T1000 (cell line): ENCODE data around the gene INS.

Source experiments
- DNase-seq: peaks from one replicate; lab custom pipeline; 2025; ENCODE audit warnings: mixed read lengths; lab: John Stamatoyannopoulos, UW

Gene INS

DNA sequence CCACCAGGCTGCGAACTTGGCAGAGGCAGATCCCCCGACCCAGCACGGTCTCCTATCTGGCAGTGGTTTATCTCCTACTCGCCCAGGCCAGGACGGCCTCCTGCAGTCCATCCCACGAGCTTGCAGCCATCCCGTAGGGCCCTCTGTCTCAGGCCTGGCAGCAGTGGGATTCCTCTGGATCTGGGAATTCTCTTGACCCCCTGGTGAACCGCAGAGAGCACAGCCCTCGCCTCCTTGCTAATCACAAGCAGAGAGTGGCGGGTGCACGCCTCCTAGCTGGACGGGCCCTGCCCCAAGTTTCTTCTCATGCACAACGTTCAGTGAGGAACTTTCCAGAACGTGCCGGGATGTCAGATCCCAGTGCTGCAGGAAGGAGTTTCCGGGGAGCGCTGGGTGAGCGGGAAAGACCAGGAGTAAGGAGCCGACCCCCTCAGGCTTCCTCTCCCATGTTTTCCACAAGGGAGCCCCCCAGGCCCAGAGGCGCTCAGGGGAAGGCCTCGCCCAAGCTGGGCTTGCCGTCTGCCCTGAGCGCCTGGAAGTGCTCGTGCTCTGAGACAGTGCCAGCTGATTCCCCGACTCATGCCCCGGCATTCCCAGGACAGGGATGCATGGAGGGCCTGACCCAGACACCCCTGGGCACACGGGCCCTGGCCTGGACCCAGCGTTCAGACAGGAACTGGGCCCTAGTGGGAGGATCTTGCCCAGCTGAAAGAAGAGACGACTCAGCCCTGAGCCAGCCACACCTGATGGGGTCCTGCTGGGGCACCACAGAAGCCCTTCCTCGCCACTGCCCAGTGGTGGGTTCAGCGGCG lies 46.4 kb downstream of the INS start:
- DNase-seq, result no peak

DNA sequence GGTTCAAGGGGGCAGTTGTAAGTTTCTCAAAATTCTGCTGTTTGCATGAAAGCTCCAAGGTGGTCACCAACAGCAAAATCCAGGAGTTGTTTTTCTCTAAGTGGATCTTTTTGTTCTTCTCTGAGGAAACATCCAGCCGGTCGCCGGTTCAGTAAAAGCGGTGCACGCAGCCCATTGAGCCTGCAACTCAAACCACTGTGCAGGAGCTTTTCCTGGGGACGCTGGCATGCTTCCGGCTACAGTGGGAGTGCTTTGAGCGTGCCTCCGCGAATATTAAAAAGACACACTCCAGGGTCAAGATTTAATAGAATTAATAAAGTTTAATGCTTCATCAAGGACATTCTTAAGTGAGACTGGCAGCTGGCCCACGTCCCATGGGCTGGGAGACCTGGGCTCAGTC lies 47.2 kb downstream of the INS start:
- DNase-seq, result no peak

DNA sequence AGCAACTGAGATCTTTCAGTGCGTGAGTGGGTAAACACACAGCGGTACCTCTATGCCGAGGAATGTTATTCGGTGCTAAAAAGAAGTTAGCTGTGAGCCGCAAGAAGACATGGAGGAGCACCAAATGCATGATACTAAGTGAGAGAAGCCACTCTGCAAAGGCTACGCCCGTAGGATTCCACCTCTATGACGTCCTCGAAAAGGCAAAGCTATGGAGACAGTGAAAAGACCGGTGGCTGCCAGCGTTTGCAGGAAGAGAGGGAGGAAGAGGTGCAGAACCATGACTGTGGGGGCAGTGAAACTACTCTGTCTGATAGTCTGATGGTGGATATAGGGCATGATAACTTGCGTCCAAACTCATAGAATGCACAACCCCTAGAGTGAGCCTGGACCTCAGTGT lies 50.5 kb downstream of the INS start:
- DNase-seq, result no peak
